ENCODE data around the gene PTPRD. TPM values are rescaled to one million over a fixed set of nuclear protein-coding genes. Genes with fewer than 3 reads are reported as not detected.

PTPRD gene
- total and polyA plus RNA-seq, 2 donors from 2014 or later = 6.4 to 78.9 TPM

DNA sequence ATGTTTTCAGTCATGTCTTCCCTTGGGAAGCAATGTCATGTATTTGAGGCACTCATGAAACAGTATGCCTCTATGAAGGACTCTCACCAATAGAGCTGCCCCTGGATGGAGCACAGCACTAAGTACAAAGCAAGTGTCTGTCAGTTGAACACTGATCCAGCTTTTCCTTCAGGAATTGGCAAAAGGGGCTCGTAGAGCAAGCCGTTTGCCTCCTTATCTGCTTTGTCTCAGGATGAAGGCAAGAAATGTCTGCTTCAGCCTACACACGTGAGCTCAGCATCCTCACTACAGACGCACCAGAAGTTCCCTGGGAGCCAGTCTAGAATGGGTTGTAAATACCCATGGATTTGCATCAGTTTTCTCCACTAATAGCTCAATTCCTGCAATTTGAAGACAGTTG, 2070.3 kb downstream of the PTPRD start:
- Histone ChIP-seq H3K36me3 (ENCODE audit: control insufficient read depth in 2 of 3, insufficient read depth in 3 of 3, low read length in 3 of 3) (no peaks in the 10 kb centered on the region), H3K9ac (ENCODE audit: low read length in 3 of 3) (no peak overlapping the region), H3K27ac (ENCODE audit: low read depth in 2 of 2, low read length in 2 of 2) (no peak overlapping the region), H3K9me3 (ENCODE audit: control insufficient read depth in 2 of 3, insufficient read depth in 1 of 3, low read length in 3 of 3) (no peaks in the 10 kb centered on the region), H3K4me1 (ENCODE audit: control insufficient read depth in 2 of 3, insufficient read depth in 2 of 3, low read depth in 1 of 3, low read length in 3 of 3) (no peaks in the 10 kb centered on the region), H3K4me3 (ENCODE audit: low read length in 3 of 3) (no peak overlapping the region), H3K27me3 (ENCODE audit: control insufficient read depth, insufficient read depth, low read length) (no peaks in the 10 kb centered on the region)
- intact Hi-C loops (cut with DNase I) = no loop called here
- DNase-seq = no peak
- TF ChIP-seq, protein P1, sequence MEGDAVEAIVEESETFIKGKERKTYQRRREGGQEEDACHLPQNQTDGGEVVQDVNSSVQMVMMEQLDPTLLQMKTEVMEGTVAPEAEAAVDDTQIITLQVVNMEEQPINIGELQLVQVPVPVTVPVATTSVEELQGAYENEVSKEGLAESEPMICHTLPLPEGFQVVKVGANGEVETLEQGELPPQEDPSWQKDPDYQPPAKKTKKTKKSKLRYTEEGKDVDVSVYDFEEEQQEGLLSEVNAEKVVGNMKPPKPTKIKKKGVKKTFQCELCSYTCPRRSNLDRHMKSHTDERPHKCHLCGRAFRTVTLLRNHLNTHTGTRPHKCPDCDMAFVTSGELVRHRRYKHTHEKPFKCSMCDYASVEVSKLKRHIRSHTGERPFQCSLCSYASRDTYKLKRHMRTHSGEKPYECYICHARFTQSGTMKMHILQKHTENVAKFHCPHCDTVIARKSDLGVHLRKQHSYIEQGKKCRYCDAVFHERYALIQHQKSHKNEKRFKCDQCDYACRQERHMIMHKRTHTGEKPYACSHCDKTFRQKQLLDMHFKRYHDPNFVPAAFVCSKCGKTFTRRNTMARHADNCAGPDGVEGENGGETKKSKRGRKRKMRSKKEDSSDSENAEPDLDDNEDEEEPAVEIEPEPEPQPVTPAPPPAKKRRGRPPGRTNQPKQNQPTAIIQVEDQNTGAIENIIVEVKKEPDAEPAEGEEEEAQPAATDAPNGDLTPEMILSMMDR (IDR thresholded peaks at IDR 0.05; ENCODE audit: borderline replicate concordance, extremely low read depth, insufficient read depth) = no peak
- no peak for FAIRE-seq

DNA sequence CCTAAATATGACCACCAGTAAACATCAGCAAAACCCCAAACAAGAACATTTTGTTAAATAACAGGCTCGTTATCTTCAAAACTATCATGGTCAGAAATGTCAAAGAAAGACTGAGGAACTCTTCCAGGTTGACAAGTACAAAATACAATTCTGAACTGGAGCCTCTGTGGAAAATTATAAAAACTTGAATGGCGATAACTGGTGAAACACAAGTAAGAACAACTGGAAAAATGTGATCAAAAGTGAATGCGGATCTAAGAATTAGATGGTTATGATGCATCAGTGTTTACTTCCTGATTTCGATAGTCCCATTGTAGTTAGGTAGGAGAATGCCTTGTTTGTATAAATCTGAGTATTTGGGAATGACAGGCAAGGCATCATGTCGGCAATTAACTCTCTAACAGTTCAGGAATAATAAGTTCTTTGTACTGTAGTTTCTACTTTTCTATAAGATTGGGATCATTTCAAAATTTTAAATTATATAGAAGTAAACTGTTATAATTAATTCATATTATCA, 2073.1 kb downstream of the PTPRD start:
- no peak overlapping the region for H3K9ac ChIP-seq (ENCODE audit: low read length in 3 of 3)
- H3K27ac ChIP-seq (ENCODE audit: low read depth in 2 of 2, low read length in 2 of 2) = no peak overlapping the region
- no peaks in the 10 kb centered on the region for H3K4me1 ChIP-seq (ENCODE audit: control insufficient read depth in 2 of 3, insufficient read depth in 2 of 3, low read depth in 1 of 3, low read length in 3 of 3)
- TF ChIP-seq, protein P1 (IDR thresholded peaks at IDR 0.05; ENCODE audit: borderline replicate concordance, extremely low read depth, insufficient read depth) = no peak
- H3K9me3 ChIP-seq (ENCODE audit: control insufficient read depth in 2 of 3, insufficient read depth in 1 of 3, low read length in 3 of 3) = no peaks in the 10 kb centered on the region
- no peaks in the 10 kb centered on the region for H3K36me3 ChIP-seq (ENCODE audit: control insufficient read depth in 2 of 3, insufficient read depth in 3 of 3, low read length in 3 of 3)
- no peak for DNase-seq
- no peaks in the 10 kb centered on the region for H3K27me3 ChIP-seq (ENCODE audit: control insufficient read depth, insufficient read depth, low read length)
- intact Hi-C loops (cut with DNase I) = no loop called here
- no peak overlapping the region for H3K4me3 ChIP-seq (ENCODE audit: low read length in 3 of 3)
- no peak for FAIRE-seq

DNA sequence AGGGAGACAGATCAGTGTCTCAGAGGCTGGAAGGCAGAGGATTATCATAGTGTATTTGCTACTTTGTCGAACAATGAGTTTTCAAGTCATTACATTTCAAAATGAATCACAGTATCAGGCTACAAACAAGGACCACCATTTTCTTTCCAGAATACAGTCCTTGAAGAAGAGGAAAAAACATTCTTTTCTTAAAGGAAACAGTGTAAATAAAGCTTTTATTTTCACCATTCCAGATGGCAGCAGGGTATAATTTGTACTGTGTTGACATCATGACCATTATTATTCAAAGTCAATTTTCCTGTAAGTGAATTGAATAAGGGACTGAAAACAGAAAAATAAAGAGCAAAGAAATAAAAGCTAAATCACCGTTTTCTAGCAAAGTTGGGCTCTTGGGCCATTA, 2076.0 kb downstream of the PTPRD start:
- Histone ChIP-seq H3K4me1 (ENCODE audit: control insufficient read depth in 2 of 3, insufficient read depth in 2 of 3, low read depth in 1 of 3, low read length in 3 of 3) (peaks cover 0 to 6% (median 0%) of the 10 kb centered on the region in 3 donors), H3K27me3 (ENCODE audit: control insufficient read depth, insufficient read depth, low read length) (no peaks in the 10 kb centered on the region), H3K27ac (ENCODE audit: low read depth in 2 of 2, low read length in 2 of 2) (no peak overlapping the region), H3K9ac (ENCODE audit: low read length in 3 of 3) (no peak overlapping the region), H3K9me3 (ENCODE audit: control insufficient read depth in 2 of 3, insufficient read depth in 1 of 3, low read length in 3 of 3) (no peaks in the 10 kb centered on the region), H3K36me3 (ENCODE audit: control insufficient read depth in 2 of 3, insufficient read depth in 3 of 3, low read length in 3 of 3) (no peaks in the 10 kb centered on the region), H3K4me3 (ENCODE audit: low read length in 3 of 3) (no peak overlapping the region)
- no peak for FAIRE-seq
- TF ChIP-seq, protein P1 (IDR thresholded peaks at IDR 0.05; ENCODE audit: borderline replicate concordance, extremely low read depth, insufficient read depth) = no peak
- DNase-seq = no peak
- intact Hi-C loops (cut with DNase I) = no loop called here

DNA sequence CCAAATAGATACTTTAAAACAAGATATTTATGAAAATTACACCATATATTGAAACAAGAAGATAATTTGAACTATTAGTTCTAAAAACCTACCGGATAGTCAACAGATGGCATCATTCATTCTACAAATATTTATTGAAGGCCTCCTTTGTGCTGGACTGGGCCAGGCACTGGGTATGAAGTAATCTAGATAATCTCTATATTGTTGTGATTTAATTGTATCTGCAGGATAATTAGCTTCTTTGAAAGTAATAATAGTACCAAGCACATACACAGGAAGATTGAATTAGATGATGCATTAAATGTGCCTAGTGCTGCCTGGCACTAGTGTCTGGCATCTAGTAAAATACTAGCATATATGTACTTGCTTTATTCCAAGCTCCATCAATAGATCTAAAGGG, 2078.0 kb downstream of the PTPRD start:
- H3K36me3 ChIP-seq (ENCODE audit: control insufficient read depth in 2 of 3, insufficient read depth in 3 of 3, low read length in 3 of 3) = no peaks in the 10 kb centered on the region
- TF ChIP-seq, protein P1 (IDR thresholded peaks at IDR 0.05; ENCODE audit: borderline replicate concordance, extremely low read depth, insufficient read depth) = no peak
- peaks cover 0 to 8% (median 0%) of the 10 kb centered on the region in 3 donors for H3K4me1 ChIP-seq (ENCODE audit: control insufficient read depth in 2 of 3, insufficient read depth in 2 of 3, low read depth in 1 of 3, low read length in 3 of 3)
- H3K4me3 ChIP-seq (ENCODE audit: low read length in 3 of 3) = no peak overlapping the region
- intact Hi-C loops (cut with DNase I) = no loop called here
- FAIRE-seq (no peak), DNase-seq (no peak)
- H3K27ac ChIP-seq (ENCODE audit: low read depth in 2 of 2, low read length in 2 of 2) = no peak overlapping the region
- no peak overlapping the region for H3K9ac ChIP-seq (ENCODE audit: low read length in 3 of 3)
- no peaks in the 10 kb centered on the region for H3K9me3 ChIP-seq (ENCODE audit: control insufficient read depth in 2 of 3, insufficient read depth in 1 of 3, low read length in 3 of 3)
- no peaks in the 10 kb centered on the region for H3K27me3 ChIP-seq (ENCODE audit: control insufficient read depth, insufficient read depth, low read length)

Data from kidney (tissue), 14 donors.